Medulla oblongata (tissue), 1 donor: ENCODE data around the gene CHRNG.
A peak's percentile ranks its signal among the peaks of the same experiment; 100 is the strongest.

Experiments
- DNase-seq: peaks from one replicate; pipeline ENCODE4 v3.0.0-alpha.2; 2015; ENCODE audit errors: extremely low spot score

The CHRNG gene

GRCh38 chr2:232539298-232540231 is at the start of gene CHRNG:
CHRNG (plus strand) TSS chr2:232539692; CDS start chr2:232539748, 56 bp downstream.
- DNase-seq, result no peak

- no peak for DNase-seq
Measured at GRCh38 chr2:232490221-232491138, 49.0 kb upstream of the CHRNG start.

GRCh38 chr2:232491139-232491780 is 48.2 kb upstream of the CHRNG start:
- no peak for DNase-seq

- DNase-seq, result no peak
Measured at GRCh38 chr2:232492236-232492848, 47.1 kb upstream of the CHRNG start.

- no peak for DNase-seq
Measured at GRCh38 chr2:232492963-232493700, 46.4 kb upstream of the CHRNG start.

GRCh38 chr2:232493701-232494474 is 45.6 kb upstream of the CHRNG start:
- DNase-seq, result no peak

- DNase-seq, result no peak
Measured at GRCh38 chr2:232494542-232494941, 45.0 kb upstream of the CHRNG start.

GRCh38 chr2:232495292-232495691 is 44.2 kb upstream of the CHRNG start:
- no peak for DNase-seq

- DNase-seq, result no peak
Measured at GRCh38 chr2:232496501-232497270, 42.8 kb upstream of the CHRNG start.

GRCh38 chr2:232497348-232497747 is 42.1 kb upstream of the CHRNG start:
- DNase-seq, result no peak

- no peak for DNase-seq
Measured at GRCh38 chr2:232498452-232498851, 41.0 kb upstream of the CHRNG start.

GRCh38 chr2:232501331-232501771 is 38.1 kb upstream of the CHRNG start:
- DNase-seq, result no peak

GRCh38 chr2:232501794-232502390 is 37.6 kb upstream of the CHRNG start:
- no peak for DNase-seq

- DNase-seq, result no peak
Measured at GRCh38 chr2:232502511-232502910, 37.0 kb upstream of the CHRNG start.

- peak; percentile 34 for DNase-seq
Measured at GRCh38 chr2:232502911-232503808, 36.3 kb upstream of the CHRNG start.

GRCh38 chr2:232503809-232504323 is 35.6 kb upstream of the CHRNG start:
- DNase-seq, result no peak

GRCh38 chr2:232504438-232504837 is 35.1 kb upstream of the CHRNG start:
- DNase-seq, result no peak
